ENCODE results near the gene HS6ST2. TPM values are rescaled to one million over a fixed set of nuclear protein-coding genes. Genes with fewer than 3 reads are reported as not detected.

Gene HS6ST2
- total and polyA plus RNA-seq, 4 donors = under 0.01 to 1.4 (median 0.01) TPM; not detected in 1

DNA sequence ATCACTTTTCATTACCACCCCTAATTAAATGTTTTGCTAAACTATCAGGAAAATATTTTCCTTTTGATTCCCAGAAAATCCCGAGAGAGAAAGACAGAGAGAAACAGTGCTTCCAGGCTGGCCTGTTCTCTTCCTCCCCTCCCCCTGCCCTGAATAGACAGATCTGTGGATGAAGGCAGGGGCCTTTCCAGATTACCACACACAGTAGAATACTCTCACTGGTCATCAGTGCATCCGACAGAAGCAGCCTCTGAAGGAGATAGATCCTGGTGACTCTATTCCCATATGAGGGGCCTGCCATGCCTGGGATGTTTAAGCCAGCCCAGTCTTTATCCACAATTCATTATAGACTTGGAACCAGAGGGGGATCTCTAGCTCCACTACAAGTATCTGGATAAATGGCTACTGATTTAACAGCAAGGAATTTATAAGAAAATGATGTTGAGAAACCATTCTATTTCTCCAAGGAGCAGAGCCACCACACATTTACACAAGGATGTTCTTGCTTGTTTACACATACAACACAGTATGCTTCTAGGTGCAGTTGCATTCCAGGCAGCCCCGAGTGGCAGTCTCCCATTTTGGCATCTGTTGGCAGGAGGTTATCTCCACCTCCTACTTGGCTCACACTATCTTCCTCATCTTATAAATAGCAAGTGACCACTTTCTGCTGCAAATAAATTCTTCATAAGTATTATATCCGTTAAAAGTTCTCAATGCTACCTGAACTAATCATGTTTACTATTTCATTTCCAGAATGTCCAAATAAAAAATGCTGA lies 115.8 kb downstream of the HS6ST2 start:
- no peak overlapping the region for H3K9ac ChIP-seq (ENCODE audit: low read depth in 1 of 2, low read length in 2 of 2)
- DNase-seq (ENCODE audit: low spot score) = no peak
- TF ChIP-seq ATF3 (IDR thresholded peaks at IDR 0.05) = no peak
- no peak for TF ChIP-seq TAF1 (conservative IDR thresholded peaks at IDR 0.05)
- no peak for TF ChIP-seq RAD21 (IDR thresholded peaks at IDR 0.05)
- no peak overlapping the region for H3K4me3 ChIP-seq (ENCODE audit: low read depth in 1 of 3, low read length in 3 of 3)
- no peak overlapping the region for H3K27ac ChIP-seq (ENCODE audit: low read depth in 1 of 2, low read length in 2 of 2)
- H3K36me3 ChIP-seq (ENCODE audit: control insufficient read depth in 4 of 4, insufficient read depth in 3 of 4, low read depth in 1 of 4, low read length in 3 of 4) = no peaks in the 10 kb centered on the region
- no peaks in the 10 kb centered on the region for H3K4me1 ChIP-seq (ENCODE audit: control insufficient read depth in 4 of 4, insufficient read depth in 4 of 4, low read length in 3 of 4)
- H3K9me3 ChIP-seq (ENCODE audit: control insufficient read depth in 4 of 4, low read length in 3 of 4) = no peaks in the 10 kb centered on the region
- WGBS = 57% methylated on average over 4 of the region's 4 CpGs
- peaks cover 0 to 3% (median 0%) of the 10 kb centered on the region in 4 donors for H3K27me3 ChIP-seq (ENCODE audit: control insufficient read depth in 4 of 4, insufficient read depth in 4 of 4, low read length in 3 of 4)

DNA sequence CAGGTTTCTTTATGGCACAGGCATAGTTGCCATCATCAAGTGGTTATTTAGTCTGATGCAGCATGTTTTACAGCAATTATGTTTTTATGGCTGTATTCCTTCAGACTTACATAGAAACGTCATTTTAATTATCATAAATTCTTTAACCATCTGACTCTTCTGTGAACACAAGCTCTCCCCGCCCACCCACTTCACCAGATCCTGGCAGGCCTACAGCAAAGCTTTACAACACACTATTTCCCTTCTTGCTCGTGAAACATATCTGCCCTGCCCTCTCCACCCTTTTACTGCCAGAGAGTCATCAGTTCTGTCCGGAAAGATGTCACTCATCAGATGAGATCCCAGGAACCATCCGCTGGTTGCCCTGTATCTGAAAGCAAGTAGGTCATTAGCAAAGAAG lies 120.5 kb downstream of the HS6ST2 start:
- H3K27ac ChIP-seq (ENCODE audit: low read depth in 1 of 2, low read length in 2 of 2) = no peak overlapping the region
- DNase-seq (ENCODE audit: low spot score) = no peak
- no peaks in the 10 kb centered on the region for H3K36me3 ChIP-seq (ENCODE audit: control insufficient read depth in 4 of 4, insufficient read depth in 3 of 4, low read depth in 1 of 4, low read length in 3 of 4)
- WGBS = 78% methylated on average over 5 of the region's 5 CpGs
- H3K4me3 ChIP-seq (ENCODE audit: low read depth in 1 of 3, low read length in 3 of 3) = no peak overlapping the region
- no peak overlapping the region for H3K9ac ChIP-seq (ENCODE audit: low read depth in 1 of 2, low read length in 2 of 2)
- H3K9me3 ChIP-seq (ENCODE audit: control insufficient read depth in 4 of 4, low read length in 3 of 4) = no peaks in the 10 kb centered on the region
- TF ChIP-seq GABPA (IDR thresholded peaks at IDR 0.05 in 1 of 2, conservative IDR thresholded peaks at IDR 0.05 in 1 of 2) (no peak), RAD21 (IDR thresholded peaks at IDR 0.05) (no peak), HNF4G (IDR thresholded peaks at IDR 0.05) (no peak), SP1 (IDR thresholded peaks at IDR 0.05) (no peak), FOXA2 (IDR thresholded peaks at IDR 0.05) (no peak), HNF4A (conservative IDR thresholded peaks at IDR 0.05) (no peak), YY1 (IDR thresholded peaks at IDR 0.05) (no peak), JUND (IDR thresholded peaks at IDR 0.05) (no peak), ATF3 (IDR thresholded peaks at IDR 0.05) (no peak), FOXA1 (IDR thresholded peaks at IDR 0.05) (no peak), TAF1 (conservative IDR thresholded peaks at IDR 0.05) (no peak), MAX (IDR thresholded peaks at IDR 0.05) (no peak), NR2F2 (IDR thresholded peaks at IDR 0.05) (no peak), EGR1 (IDR thresholded peaks at IDR 0.05; ENCODE audit: low read depth in 2 of 2) (no peak)
- TF ChIP-seq, protein P1, sequence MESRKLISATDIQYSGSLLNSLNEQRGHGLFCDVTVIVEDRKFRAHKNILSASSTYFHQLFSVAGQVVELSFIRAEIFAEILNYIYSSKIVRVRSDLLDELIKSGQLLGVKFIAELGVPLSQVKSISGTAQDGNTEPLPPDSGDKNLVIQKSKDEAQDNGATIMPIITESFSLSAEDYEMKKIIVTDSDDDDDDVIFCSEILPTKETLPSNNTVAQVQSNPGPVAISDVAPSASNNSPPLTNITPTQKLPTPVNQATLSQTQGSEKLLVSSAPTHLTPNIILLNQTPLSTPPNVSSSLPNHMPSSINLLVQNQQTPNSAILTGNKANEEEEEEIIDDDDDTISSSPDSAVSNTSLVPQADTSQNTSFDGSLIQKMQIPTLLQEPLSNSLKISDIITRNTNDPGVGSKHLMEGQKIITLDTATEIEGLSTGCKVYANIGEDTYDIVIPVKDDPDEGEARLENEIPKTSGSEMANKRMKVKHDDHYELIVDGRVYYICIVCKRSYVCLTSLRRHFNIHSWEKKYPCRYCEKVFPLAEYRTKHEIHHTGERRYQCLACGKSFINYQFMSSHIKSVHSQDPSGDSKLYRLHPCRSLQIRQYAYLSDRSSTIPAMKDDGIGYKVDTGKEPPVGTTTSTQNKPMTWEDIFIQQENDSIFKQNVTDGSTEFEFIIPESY (IDR thresholded peaks at IDR 0.05) = no peak
- TF ChIP-seq, protein P2, sequence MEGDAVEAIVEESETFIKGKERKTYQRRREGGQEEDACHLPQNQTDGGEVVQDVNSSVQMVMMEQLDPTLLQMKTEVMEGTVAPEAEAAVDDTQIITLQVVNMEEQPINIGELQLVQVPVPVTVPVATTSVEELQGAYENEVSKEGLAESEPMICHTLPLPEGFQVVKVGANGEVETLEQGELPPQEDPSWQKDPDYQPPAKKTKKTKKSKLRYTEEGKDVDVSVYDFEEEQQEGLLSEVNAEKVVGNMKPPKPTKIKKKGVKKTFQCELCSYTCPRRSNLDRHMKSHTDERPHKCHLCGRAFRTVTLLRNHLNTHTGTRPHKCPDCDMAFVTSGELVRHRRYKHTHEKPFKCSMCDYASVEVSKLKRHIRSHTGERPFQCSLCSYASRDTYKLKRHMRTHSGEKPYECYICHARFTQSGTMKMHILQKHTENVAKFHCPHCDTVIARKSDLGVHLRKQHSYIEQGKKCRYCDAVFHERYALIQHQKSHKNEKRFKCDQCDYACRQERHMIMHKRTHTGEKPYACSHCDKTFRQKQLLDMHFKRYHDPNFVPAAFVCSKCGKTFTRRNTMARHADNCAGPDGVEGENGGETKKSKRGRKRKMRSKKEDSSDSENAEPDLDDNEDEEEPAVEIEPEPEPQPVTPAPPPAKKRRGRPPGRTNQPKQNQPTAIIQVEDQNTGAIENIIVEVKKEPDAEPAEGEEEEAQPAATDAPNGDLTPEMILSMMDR (IDR thresholded peaks at IDR 0.05; ENCODE audit: low read depth, low read length, missing input control) = no peak
- H3K4me1 ChIP-seq (ENCODE audit: control insufficient read depth in 4 of 4, insufficient read depth in 4 of 4, low read length in 3 of 4) = no peaks in the 10 kb centered on the region
- H3K27me3 ChIP-seq (ENCODE audit: control insufficient read depth in 4 of 4, insufficient read depth in 4 of 4, low read length in 3 of 4) = peaks cover 0 to 6% (median 0%) of the 10 kb centered on the region in 4 donors
